Measurements from ENCODE around the gene CDH23.

The CDH23 gene

GRCh38 chr10:71429929-71430328 lies 33.2 kb downstream of the CDH23 start:
- H3K4me3 ChIP-seq (ENCODE audit: low read depth, low read length): no peak overlapping the region
- DNase-seq (ENCODE audit: low read depth, low spot score): no peak
- no peak for TF ChIP-seq CTCF (IDR thresholded peaks at IDR 0.05; ENCODE audit: insufficient read depth, low read length, missing control alignments)
- POLR2A ChIA-PET: no interaction called here
- CTCF ChIA-PET: interaction anchor here (1.8 kb wide), 1 partner anchor 19 kb away, joined by 3 read pairs; no protein-coding TSS in a partner anchor

GRCh38 chr10:71431239-71432100 lies 34.8 kb downstream of the CDH23 start:
- POLR2A ChIA-PET: no interaction called here
- TF ChIP-seq CTCF (IDR thresholded peaks at IDR 0.05; ENCODE audit: insufficient read depth, low read length, missing control alignments): no peak
- CTCF ChIA-PET: no interaction called here
- no peak for DNase-seq (ENCODE audit: low read depth, low spot score)
- H3K4me3 ChIP-seq (ENCODE audit: low read depth, low read length): no peak overlapping the region

- ChIA-PET POLR2A (no interaction called here), CTCF (interaction anchor here (0.9 kb wide), 1 partner anchor 47 kb away, joined by 3 read pairs; no protein-coding TSS in a partner anchor)
- H3K4me3 ChIP-seq (ENCODE audit: low read depth, low read length): no peak overlapping the region
- DNase-seq (ENCODE audit: low read depth, low spot score): no peak
- no peak for TF ChIP-seq CTCF (IDR thresholded peaks at IDR 0.05; ENCODE audit: insufficient read depth, low read length, missing control alignments)
Measured at GRCh38 chr10:71432101-71432905, 35.6 kb downstream of the CDH23 start.

- DNase-seq (ENCODE audit: low read depth, low spot score): no peak
- no peak for TF ChIP-seq CTCF (IDR thresholded peaks at IDR 0.05; ENCODE audit: insufficient read depth, low read length, missing control alignments)
- H3K4me3 ChIP-seq (ENCODE audit: low read depth, low read length): no peak overlapping the region
- ChIA-PET POLR2A (no interaction called here), CTCF (interaction anchor here (0.9 kb wide), 1 partner anchor 48 kb away, joined by 3 read pairs; no protein-coding TSS in a partner anchor)
Measured at GRCh38 chr10:71432956-71433767, 36.4 kb downstream of the CDH23 start.

- DNase-seq (ENCODE audit: low read depth, low spot score): no peak
- ChIA-PET CTCF (no interaction called here), POLR2A (no interaction called here)
- H3K4me3 ChIP-seq (ENCODE audit: low read depth, low read length): no peak overlapping the region
- no peak for TF ChIP-seq CTCF (IDR thresholded peaks at IDR 0.05; ENCODE audit: insufficient read depth, low read length, missing control alignments)
Measured at GRCh38 chr10:71433768-71434744, 37.3 kb downstream of the CDH23 start.
